GM21423 (cell line): Measurements from ENCODE around the gene ZNF839.
A peak's percentile ranks its signal among the peaks of the same experiment; 100 is the strongest.
"Not testable (repeated sequence)": the region's sequence is repeated elsewhere in the genome, so short reads cannot be mapped to it uniquely, and the experiment has no call there.

Source experiments
- ATAC-seq: cut with Tn5 transposase; IDR thresholded peaks from one replicate; pipeline ENCODE4 v1.9.1; 2021; ENCODE audit warnings: mild to moderate bottlenecking, moderate library complexity; ENCODE audit not compliant: unreplicated experiment

ZNF839 gene

DNA sequence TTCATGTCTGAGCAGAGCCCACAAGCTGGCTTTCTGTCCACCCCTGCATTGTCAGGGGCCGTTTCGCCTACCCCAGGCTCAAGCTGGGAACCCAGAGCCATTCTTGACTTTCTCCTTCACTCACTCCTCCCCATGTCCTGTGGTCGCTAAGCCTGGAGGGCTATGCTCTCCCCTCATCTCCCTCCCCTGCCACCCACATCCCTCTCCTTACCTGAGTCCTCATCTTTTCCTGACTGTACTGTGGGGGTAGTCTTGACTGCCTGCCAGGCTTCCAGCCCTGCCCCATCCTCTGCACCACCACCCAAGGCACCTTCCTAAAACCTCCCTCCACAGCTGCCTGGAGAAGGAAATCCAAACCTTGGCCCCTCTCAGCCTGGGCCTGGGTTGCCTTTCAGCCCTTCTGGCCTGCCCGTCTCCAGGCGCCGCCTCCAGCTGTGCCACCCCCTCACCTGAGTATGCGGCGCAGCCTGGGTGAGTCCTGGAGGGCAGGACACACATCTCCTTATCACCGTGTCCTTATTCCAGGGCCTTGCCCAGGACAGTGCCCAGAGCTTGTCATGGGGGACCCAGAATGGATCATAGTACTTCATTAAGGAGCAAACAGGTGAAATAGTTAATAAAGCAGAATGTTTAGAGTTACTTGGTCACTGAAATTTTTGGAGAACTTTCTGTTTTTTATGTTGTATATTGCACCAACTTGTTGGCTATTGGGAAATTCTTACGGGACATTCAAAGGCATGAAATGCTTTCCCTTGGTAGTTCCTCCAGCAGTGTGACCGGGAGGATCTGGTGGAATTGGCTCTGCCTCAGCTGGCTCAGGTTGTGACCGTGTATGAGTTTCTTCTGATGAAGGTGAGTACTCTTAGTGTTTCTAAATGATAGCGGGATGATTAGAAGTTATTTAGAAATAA is 14.5 kb downstream of the ZNF839 start:
- no peak for ATAC-seq

DNA sequence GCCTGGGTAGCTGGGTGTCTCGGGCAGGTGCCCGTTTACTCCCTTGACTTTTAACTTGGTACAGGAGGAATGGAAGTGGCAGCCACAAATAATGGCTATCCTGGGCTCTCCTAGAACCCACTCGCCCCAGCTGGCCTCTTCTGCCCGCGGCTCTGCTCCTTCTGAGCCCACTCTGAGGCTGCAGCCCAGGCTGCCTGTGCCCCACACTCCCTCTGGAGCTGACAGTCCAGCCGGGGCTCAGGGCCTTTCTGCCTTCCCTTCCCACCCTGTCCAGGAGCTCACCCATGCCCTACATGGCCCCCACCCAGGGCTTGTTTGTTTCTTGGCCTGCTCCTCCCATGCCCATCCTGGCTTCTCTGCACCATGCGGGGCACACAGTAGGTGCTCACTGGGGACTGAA is 15.6 kb downstream of the ZNF839 start:
- no peak for ATAC-seq

GRCh38 chr14:102338724-102339123 is 19.2 kb downstream of the ZNF839 start:
- no peak for ATAC-seq

DNA sequence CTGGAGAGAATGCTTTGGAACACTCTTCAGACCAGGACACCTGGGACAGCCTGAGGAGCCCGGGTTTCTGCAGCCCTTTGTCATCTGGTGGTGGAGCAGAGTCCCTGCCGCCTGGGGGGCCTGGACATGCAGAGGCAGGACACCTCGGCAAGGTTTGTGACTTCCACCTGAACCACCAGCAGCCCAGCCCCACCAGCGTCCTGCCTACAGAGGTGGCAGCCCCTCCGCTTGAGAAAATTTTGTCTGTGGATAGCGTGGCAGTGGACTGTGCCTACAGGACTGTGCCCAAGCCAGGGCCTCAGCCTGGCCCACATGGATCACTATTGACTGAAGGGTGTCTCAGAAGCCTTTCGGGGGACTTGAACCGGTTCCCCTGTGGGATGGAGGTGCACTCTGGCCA is 22.0 kb downstream of the ZNF839 start:
- ATAC-seq: no peak

DNA sequence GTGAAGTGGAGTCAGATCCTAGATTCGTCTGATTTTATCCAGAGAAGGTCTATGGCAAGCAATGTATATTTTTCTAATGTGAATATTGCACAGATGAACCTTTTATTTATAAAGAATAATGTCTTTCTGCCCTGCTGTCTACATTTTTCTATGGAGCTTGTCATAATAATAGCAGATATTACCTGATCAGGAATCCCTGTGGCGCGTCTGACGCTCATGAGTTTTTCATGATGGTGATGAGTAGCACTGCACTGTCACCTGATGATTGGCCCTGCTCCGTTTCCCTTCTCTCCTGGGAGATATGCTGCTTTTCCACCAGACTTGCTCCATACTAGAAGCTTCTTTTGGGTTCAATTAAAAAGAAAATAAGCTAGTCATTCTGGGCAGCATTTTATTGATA is 22.7 kb downstream of the ZNF839 start:
- no peak for ATAC-seq

DNA sequence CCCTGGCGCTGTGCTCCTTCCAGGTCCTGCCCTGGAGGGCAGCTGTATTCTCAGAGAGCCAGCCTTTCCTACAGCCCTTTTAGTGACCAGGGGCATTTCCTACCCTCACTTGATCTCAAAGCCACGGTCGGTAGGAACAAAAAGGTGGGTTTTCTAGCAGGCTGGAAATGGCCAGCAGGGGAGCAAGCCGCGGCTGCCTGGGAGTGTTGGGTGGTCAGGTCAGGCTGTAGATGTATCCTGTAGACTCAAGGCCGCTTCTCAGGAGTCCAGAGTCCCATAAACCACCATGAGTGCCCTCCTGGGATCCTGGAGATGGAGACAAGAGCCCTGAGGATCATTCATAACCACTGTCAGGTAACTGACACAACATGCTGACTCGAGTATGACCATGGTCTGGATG is 24.5 kb downstream of the ZNF839 start:
- no peak for ATAC-seq

- ATAC-seq: no peak
These were observed 24.9 kb downstream of the ZNF839 start for GRCh38 chr14:102344485-102344884.

GRCh38 chr14:102345232-102345631 is 25.7 kb downstream of the ZNF839 start:
- no peak for ATAC-seq

GRCh38 chr14:102346645-102347044 is 27.1 kb downstream of the ZNF839 start:
- no peak for ATAC-seq

- no peak for ATAC-seq
These were observed 28.8 kb downstream of the ZNF839 start for GRCh38 chr14:102348376-102348775.

- ATAC-seq: no peak
These were observed 31.5 kb downstream of the ZNF839 start for GRCh38 chr14:102351023-102351422.

DNA sequence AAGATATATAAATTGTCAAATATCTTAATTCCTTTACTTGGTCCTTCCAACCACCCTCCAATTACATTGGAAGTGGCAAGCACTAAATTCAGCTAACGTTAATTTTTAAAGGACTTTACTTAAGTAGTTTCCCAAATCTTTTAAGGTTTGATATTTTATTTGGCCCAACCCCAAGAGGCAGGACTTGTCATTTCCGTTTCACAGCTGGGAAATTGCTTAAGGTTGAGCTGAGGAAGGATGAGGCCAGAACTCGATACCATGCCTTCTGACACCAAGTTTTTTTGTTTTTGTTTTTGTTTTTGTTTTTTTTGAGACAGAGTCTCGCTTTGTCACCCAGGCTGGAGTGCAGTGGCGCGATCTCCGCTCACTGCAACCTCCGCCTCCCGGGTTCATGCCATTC is 32.0 kb downstream of the ZNF839 start:
- ATAC-seq: not testable (repeated sequence)

DNA sequence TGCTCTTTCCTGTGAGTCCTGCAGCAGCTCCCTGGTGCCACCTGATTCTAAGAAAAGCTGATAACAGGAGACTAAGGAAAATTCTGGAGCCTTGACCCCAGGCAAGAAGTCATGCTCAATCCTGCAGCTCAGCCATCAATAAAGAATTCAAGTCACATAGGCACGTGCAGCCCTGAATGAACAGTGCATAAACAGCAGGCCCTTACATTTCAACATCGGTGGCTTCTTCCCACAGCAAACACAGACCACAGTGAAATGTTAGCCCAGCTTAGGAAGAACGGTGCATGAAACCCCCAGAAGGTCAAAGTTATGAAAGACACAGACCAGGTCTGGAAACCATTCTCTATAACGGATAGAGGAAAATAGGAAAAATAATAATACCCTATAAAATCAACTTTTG is 32.7 kb downstream of the ZNF839 start:
- no peak for ATAC-seq

DNA sequence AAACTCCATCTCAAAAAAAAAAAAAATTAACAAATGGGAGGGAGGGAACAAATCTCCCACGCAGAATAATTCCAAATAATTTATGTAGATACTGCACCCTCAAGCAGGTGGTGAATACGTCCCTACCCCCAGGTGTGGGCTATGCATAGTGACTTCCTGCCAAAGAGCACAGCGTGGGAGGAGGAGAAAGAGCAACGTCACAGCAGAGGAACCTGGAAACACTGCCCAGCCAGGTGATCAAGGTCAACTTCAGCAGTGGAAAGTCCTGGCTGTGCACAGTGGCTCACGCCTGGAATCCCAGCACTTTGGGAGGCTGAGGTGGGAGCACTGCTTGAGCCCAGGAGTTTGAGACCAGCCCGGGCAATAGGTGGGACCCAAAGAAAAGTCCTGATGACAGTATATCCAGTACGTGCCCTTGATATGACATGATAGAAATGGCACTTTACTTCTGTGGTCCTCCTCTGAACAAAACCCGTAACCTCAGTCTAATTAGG is 33.6 kb downstream of the ZNF839 start:
- no peak for ATAC-seq

DNA sequence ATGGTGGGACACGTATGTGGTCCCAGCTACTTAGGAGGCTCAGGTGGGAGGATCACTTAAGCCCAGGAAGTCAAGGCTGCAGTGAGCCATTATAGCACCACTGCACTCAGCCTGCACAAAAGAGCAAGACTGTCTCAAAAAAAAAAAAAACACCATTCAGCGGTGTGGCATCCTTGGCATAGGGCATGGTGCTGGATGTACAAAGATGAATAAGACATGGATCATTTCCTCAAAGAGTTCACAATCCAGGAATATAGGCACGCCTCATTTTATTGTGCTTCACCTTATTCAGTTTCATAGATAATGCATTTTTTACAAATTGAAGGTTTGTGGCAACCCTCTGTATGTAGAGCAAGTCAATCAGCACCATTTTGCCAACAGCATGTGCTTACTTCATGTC is 36.7 kb downstream of the ZNF839 start:
- ATAC-seq: no peak

DNA sequence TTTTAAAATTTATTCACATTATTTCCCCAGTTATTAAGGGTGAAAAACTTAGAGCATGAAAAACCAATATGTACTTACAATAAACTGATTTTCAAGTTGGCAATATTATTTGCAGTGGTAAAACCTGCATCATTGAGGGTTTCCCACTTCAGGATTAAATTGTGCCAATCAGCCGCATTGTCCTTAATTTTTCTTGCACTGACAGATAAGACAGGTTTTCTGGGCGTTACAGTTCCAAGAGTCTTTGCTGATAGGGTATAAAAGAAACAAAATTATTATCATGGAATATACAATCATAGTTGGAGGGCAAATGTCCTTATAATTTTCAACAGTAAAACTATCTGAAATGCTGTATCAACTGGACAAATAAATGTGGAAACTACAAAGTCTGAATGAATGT is 39.8 kb downstream of the ZNF839 start:
- no peak for ATAC-seq

- no peak for ATAC-seq
These were observed 40.8 kb downstream of the ZNF839 start for GRCh38 chr14:102360388-102360787.

- ATAC-seq: peak; percentile 34
These were observed 42.5 kb downstream of the ZNF839 start for GRCh38 chr14:102362084-102362483.

DNA sequence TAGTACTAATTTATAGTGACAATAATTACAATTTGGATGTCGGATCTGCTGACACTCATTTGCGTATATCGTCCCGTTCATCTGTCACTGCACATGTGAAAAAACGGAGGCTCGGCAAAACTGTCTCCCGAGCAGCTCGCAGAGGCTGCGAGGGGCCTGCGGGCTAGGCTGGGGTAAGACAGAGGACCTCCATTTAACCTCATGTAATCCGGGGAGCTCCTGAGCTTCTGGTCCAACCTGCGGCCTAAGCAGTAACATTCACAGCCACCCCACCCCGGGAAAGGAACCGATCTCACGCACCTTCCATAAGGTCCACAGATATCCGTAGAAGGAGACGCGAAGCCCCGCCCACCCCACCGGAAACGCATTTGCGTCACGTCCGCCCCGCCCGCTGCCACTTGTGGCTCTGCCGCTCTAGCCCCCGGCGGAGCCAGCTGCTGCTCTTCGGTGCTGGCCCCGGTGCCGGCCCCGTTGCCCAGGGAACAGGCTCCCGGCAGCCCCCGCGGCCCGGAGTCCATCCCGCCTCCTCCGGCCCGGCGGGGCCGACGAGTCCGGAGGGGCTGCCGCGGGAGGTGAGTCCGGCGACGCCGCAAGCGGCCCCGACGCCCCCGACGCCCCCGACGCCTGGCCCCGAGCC is 43.1 kb downstream of the ZNF839 start, which contains the start of the genes CINP and TECPR2:
TSS of gene CINP (minus strand) at position 346 of the 637 bp plus-strand sequence. CDS start at position 307, 39 bp downstream.
TSS of gene TECPR2 (plus strand) at position 397 of the 637 bp plus-strand sequence. CDS start 13,781 bp downstream, outside the sequence.
- ATAC-seq: peak; percentile 86

GRCh38 chr14:102363182-102363943 is 43.8 kb downstream of the ZNF839 start:
- peak; percentile 23 for ATAC-seq

DNA sequence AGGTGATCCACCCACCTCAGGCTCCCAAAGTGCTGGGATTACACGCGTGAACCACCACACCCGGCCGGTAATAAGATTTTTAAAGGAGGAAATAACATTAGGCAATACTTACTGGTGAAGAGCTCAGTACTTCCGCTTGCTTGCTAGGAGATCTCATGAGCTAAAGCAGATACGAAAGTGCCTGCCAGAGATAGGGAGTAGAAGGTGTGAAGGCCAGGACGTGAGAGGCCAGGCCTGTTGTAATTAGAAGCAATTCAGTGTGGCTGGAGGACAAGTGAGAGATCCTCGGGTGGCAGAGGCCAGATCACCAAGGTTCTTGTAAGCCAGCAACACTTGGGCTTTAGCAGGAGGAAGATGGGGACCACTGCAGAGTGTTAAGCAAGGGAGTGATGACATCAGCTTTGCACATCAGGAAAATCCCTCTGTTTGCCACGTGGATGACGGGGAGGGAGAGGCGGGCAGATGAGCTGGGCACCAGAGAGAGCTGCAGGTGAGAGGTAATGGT is 50.8 kb downstream of the ZNF839 start:
- no peak for ATAC-seq
